HEK293 (cell line): ENCODE results near the gene AKAP6.

Experiments
- CTCF ChIA-PET: fragments of 350-600 bp; formaldehyde crosslinking; extraction: SDS; loops from one replicate; lab custom pipeline; 2021; ENCODE audit warnings: antibody characterized with exemption; lab: Yijun Ruan, JAX
- POLR2A ChIA-PET: fragments of 300-600 bp; formaldehyde crosslinking; extraction: SDS; loops from one replicate; lab custom pipeline; 2020; ENCODE audit warnings: antibody characterized with exemption, inconsistent platforms; lab: Yijun Ruan, JAX
- H3K27ac ChIP-seq: fragments of 200-500 bp; sonication (Bioruptor generic); 2 replicates; pipeline ENCODE4 v1.5.1; 2014; ENCODE audit warnings: low read depth, low read length, control low read depth, inconsistent platforms; ENCODE audit errors: extremely low read depth
- H3K36me3 ChIP-seq, 2 experiments: fragments of 200-500 bp in 1 of 2; sonication (Bioruptor generic) in 1 of 2; 1 replicate in 1 of 2; 2 replicates in 1 of 2; pipeline ENCODE4 v1.5.1; 2014 to 2017; ENCODE audit warnings: inconsistent platforms in 2 of 2, low read length in 2 of 2; ENCODE audit not compliant: control insufficient read depth in 2 of 2, insufficient read depth in 1 of 2
- H3K4me1 ChIP-seq: fragments of 200-500 bp; sonication (Bioruptor generic); 2 replicates; pipeline ENCODE4 v1.5.1; 2014; ENCODE audit warnings: mild to moderate bottlenecking, low read length, inconsistent platforms; ENCODE audit not compliant: control insufficient read depth, insufficient read depth
- H3K4me3 ChIP-seq: 2 replicates; pipeline ENCODE4 v1.5.1; 2011; ENCODE audit warnings: low read depth, mild to moderate bottlenecking, control low read depth, low read length, moderate library complexity
- H3K9me3 ChIP-seq: fragments of 200-500 bp; sonication (Bioruptor generic); 2 replicates; pipeline ENCODE4 v1.5.1; 2014; ENCODE audit warnings: low read depth, low read length, inconsistent platforms; ENCODE audit not compliant: control insufficient read depth, insufficient read depth
- HOXC10 ChIP-seq: sonication (generic); formaldehyde crosslinking; IDR thresholded peaks from 2 replicates; pipeline ENCODE4 v1.8.1; 2023; ENCODE audit warnings: mild to moderate bottlenecking, missing genetic modification reagents
- SCRT1 ChIP-seq: fragments of 450-650 bp; formaldehyde crosslinking; IDR thresholded peaks from 2 replicates; pipeline ENCODE4 v1.5.1; 2016; ENCODE audit warnings: missing biosample characterization, missing genetic modification characterization, borderline replicate concordance
- SETDB1 ChIP-seq: IDR thresholded peaks from one replicate; pipeline ENCODE4 v1.6.1; 2017; ENCODE audit warnings: mild to moderate bottlenecking, low read length, moderate library complexity, mixed read lengths; ENCODE audit not compliant: insufficient read length
- ZBTB8A ChIP-seq: fragments of 450-650 bp; formaldehyde crosslinking; IDR thresholded peaks from 2 replicates; pipeline ENCODE4 v1.5.1; 2016; ENCODE audit warnings: missing biosample characterization, missing genetic modification characterization
- ZNF184 ChIP-seq: fragments of 450-650 bp; IDR thresholded peaks from 2 replicates; pipeline ENCODE4 v1.5.1; 2018; ENCODE audit warnings: missing biosample characterization, mild to moderate bottlenecking, missing genetic modification characterization
- ZNF221 ChIP-seq: fragments of 450-650 bp; formaldehyde crosslinking; IDR thresholded peaks from 2 replicates; pipeline ENCODE4 v1.5.1; 2017; ENCODE audit warnings: missing biosample characterization, missing genetic modification characterization, borderline replicate concordance
- ZNF394 ChIP-seq: fragments of 450-650 bp; formaldehyde crosslinking; IDR thresholded peaks from 2 replicates; pipeline ENCODE4 v1.5.1; 2016; ENCODE audit warnings: missing biosample characterization, missing genetic modification characterization, mild to moderate bottlenecking, moderate library complexity, borderline replicate concordance
- ZNF571 ChIP-seq: fragments of 450-650 bp; formaldehyde crosslinking; IDR thresholded peaks from 2 replicates; pipeline ENCODE4 v1.5.0; 2017; ENCODE audit warnings: missing biosample characterization, missing genetic modification characterization
- ZNF600 ChIP-seq: fragments of 450-650 bp; formaldehyde crosslinking; IDR thresholded peaks from 2 replicates; pipeline ENCODE4 v1.5.1; 2016; ENCODE audit warnings: missing biosample characterization, missing genetic modification characterization
- ZNF660 ChIP-seq: fragments of 450-650 bp; IDR thresholded peaks from 2 replicates; pipeline ENCODE4 v1.5.1; 2018; ENCODE audit warnings: missing biosample characterization, mild to moderate bottlenecking, missing genetic modification characterization
- ZSCAN16 ChIP-seq: fragments of 450-650 bp; formaldehyde crosslinking; IDR thresholded peaks from 2 replicates; pipeline ENCODE4 v1.5.1; 2016; ENCODE audit warnings: missing biosample characterization, missing genetic modification characterization
- ZSCAN23 ChIP-seq: fragments of 450-650 bp; formaldehyde crosslinking; IDR thresholded peaks from 2 replicates; pipeline ENCODE4 v1.5.1; 2016; ENCODE audit warnings: missing biosample characterization, missing genetic modification characterization
- TF ChIP-seq, protein P1 (sequence below): fragments of 450-650 bp; formaldehyde crosslinking; conservative IDR thresholded peaks from 2 replicates; pipeline ENCODE4 v1.5.1; 2016; ENCODE audit warnings: low read depth, missing biosample characterization, missing genetic modification characterization
- TF ChIP-seq, protein P2 (sequence below): fragments of 450-650 bp; IDR thresholded peaks from 2 replicates; pipeline ENCODE4 v1.5.1; 2018; ENCODE audit warnings: missing biosample characterization, mild to moderate bottlenecking, missing genetic modification characterization
- TF ChIP-seq, protein P3 (sequence below): fragments of 450-650 bp; formaldehyde crosslinking; IDR thresholded peaks from 2 replicates; pipeline ENCODE4 v1.5.1; 2017; ENCODE audit warnings: missing biosample characterization, missing genetic modification characterization
- TF ChIP-seq, protein P4 (sequence below): fragments of 450-650 bp; formaldehyde crosslinking; IDR thresholded peaks from 2 replicates; pipeline ENCODE4 v1.5.1; 2016; ENCODE audit warnings: missing biosample characterization, missing genetic modification characterization
- TF ChIP-seq, protein P5 (sequence below): fragments of 450-650 bp; formaldehyde crosslinking; IDR thresholded peaks from 2 replicates; pipeline ENCODE4 v1.5.1; 2016; ENCODE audit warnings: missing biosample characterization, missing genetic modification characterization
- TF ChIP-seq, protein P6 (sequence below): fragments of 450-650 bp; formaldehyde crosslinking; IDR thresholded peaks from 2 replicates; pipeline ENCODE4 v1.5.1; 2016; ENCODE audit warnings: missing biosample characterization, missing genetic modification characterization

Gene AKAP6

DNA sequence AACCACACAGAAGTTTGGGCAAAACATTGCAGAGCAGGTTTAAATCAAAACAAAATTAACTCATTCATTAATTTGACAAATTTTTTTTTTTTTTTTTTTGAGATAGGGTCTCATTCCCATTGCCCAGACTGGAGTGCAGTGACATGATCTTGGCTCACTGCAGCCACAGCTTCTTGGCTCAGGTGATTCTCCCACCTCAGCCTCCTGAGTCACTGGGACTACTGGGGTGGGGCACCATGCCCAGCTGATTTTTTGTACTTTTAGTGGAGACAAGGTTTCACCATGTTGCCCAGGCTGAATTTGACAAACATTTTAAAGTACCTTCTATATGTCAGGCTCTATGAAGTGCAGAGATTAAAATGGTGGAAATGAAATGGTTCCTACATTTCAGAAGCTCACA is 352.5 kb downstream of the AKAP6 start:
- H3K27ac ChIP-seq = no peak overlapping the region
- peaks cover 5% of the 10 kb centered on the region; the same call in 1 of the 2 replicates for H3K4me1 ChIP-seq
- no peaks in the 10 kb centered on the region for H3K9me3 ChIP-seq
- POLR2A ChIA-PET = no interaction called here
- no peak overlapping the region for H3K4me3 ChIP-seq
- no peak for TF ChIP-seq ZSCAN23 (tag by site-specific recombination)
- TF ChIP-seq, protein P1, sequence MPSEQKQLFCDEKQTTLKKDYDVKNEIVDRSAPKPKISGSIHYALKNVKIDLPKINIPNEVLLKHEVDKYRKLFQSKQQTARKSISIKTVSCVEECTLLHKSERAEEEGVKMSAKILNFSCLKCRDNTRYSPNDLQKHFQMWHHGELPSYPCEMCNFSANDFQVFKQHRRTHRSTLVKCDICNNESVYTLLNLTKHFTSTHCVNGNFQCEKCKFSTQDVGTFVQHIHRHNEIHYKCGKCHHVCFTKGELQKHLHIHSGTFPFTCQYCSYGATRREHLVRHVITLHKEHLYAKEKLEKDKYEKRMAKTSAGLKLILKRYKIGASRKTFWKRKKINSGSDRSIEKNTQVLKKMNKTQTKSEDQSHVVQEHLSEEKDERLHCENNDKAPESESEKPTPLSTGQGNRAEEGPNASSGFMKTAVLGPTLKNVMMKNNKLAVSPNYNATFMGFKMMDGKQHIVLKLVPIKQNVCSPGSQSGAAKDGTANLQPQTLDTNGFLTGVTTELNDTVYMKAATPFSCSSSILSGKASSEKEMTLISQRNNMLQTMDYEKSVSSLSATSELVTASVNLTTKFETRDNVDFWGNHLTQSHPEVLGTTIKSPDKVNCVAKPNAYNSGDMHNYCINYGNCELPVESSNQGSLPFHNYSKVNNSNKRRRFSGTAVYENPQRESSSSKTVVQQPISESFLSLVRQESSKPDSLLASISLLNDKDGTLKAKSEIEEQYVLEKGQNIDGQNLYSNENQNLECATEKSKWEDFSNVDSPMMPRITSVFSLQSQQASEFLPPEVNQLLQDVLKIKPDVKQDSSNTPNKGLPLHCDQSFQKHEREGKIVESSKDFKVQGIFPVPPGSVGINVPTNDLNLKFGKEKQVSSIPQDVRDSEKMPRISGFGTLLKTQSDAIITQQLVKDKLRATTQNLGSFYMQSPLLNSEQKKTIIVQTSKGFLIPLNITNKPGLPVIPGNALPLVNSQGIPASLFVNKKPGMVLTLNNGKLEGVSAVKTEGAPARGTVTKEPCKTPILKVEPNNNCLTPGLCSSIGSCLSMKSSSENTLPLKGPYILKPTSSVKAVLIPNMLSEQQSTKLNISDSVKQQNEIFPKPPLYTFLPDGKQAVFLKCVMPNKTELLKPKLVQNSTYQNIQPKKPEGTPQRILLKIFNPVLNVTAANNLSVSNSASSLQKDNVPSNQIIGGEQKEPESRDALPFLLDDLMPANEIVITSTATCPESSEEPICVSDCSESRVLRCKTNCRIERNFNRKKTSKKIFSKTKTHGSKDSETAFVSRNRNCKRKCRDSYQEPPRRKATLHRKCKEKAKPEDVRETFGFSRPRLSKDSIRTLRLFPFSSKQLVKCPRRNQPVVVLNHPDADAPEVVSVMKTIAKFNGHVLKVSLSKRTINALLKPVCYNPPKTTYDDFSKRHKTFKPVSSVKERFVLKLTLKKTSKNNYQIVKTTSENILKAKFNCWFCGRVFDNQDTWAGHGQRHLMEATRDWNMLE = no peak
- TF ChIP-seq SETDB1 = no peak
- no peak for TF ChIP-seq ZNF600 (tag by site-specific recombination)
- TF ChIP-seq, protein P2, sequence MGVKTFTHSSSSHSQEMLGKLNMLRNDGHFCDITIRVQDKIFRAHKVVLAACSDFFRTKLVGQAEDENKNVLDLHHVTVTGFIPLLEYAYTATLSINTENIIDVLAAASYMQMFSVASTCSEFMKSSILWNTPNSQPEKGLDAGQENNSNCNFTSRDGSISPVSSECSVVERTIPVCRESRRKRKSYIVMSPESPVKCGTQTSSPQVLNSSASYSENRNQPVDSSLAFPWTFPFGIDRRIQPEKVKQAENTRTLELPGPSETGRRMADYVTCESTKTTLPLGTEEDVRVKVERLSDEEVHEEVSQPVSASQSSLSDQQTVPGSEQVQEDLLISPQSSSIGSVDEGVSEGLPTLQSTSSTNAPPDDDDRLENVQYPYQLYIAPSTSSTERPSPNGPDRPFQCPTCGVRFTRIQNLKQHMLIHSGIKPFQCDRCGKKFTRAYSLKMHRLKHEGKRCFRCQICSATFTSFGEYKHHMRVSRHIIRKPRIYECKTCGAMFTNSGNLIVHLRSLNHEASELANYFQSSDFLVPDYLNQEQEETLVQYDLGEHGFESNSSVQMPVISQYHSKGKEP (tag by site-specific recombination) = no peak
- TF ChIP-seq, protein P3, sequence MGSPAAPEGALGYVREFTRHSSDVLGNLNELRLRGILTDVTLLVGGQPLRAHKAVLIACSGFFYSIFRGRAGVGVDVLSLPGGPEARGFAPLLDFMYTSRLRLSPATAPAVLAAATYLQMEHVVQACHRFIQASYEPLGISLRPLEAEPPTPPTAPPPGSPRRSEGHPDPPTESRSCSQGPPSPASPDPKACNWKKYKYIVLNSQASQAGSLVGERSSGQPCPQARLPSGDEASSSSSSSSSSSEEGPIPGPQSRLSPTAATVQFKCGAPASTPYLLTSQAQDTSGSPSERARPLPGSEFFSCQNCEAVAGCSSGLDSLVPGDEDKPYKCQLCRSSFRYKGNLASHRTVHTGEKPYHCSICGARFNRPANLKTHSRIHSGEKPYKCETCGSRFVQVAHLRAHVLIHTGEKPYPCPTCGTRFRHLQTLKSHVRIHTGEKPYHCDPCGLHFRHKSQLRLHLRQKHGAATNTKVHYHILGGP (tag by site-specific recombination) = no peak
- no peak for TF ChIP-seq SCRT1 (tag by site-specific recombination)
- TF ChIP-seq ZSCAN16 = no peak
- TF ChIP-seq ZNF184 = no peak
- no peak for TF ChIP-seq ZNF660 (tag by site-specific recombination)
- TF ChIP-seq ZNF394 (tag by site-specific recombination) = no peak
- TF ChIP-seq, all 188 proteins: peak for 0
- CTCF ChIA-PET = interaction anchor here (0.6 kb wide), 1 partner anchor 64 kb away, joined by 4 read pairs; no protein-coding TSS in a partner anchor
- no peaks in the 10 kb centered on the region for H3K36me3 ChIP-seq

DNA sequence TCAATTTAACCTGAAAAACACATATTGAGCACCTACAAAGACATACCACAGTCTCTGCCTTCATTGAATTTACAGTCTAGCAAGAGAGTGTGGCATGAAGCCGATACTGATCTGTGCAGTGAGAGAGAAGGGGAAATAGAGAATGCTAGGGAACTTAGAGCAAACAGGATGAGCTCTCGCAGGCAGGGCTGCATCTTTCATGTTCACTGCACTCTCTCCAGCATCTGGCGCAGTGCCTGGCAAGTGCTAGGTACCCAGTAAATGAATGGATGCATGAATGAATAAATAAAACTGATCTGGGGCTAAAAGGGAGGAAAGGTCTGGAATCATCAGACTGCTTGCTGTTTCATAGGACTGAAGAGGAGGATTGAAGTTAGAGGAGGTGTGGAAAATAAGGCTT is 353.1 kb downstream of the AKAP6 start:
- ChIA-PET POLR2A (no interaction called here), CTCF (interaction anchor here (0.6 kb wide), 1 partner anchor 64 kb away, joined by 4 read pairs; no protein-coding TSS in a partner anchor)
- no peak overlapping the region for H3K4me3 ChIP-seq
- no peaks in the 10 kb centered on the region for H3K36me3 ChIP-seq
- no peaks in the 10 kb centered on the region for H3K9me3 ChIP-seq
- H3K27ac ChIP-seq = no peak overlapping the region
- H3K4me1 ChIP-seq = peaks cover 5% of the 10 kb centered on the region; the same call in 1 of the 2 replicates
- no peak for TF ChIP-seq ZSCAN23 (tag by site-specific recombination)
- TF ChIP-seq, protein P4, sequence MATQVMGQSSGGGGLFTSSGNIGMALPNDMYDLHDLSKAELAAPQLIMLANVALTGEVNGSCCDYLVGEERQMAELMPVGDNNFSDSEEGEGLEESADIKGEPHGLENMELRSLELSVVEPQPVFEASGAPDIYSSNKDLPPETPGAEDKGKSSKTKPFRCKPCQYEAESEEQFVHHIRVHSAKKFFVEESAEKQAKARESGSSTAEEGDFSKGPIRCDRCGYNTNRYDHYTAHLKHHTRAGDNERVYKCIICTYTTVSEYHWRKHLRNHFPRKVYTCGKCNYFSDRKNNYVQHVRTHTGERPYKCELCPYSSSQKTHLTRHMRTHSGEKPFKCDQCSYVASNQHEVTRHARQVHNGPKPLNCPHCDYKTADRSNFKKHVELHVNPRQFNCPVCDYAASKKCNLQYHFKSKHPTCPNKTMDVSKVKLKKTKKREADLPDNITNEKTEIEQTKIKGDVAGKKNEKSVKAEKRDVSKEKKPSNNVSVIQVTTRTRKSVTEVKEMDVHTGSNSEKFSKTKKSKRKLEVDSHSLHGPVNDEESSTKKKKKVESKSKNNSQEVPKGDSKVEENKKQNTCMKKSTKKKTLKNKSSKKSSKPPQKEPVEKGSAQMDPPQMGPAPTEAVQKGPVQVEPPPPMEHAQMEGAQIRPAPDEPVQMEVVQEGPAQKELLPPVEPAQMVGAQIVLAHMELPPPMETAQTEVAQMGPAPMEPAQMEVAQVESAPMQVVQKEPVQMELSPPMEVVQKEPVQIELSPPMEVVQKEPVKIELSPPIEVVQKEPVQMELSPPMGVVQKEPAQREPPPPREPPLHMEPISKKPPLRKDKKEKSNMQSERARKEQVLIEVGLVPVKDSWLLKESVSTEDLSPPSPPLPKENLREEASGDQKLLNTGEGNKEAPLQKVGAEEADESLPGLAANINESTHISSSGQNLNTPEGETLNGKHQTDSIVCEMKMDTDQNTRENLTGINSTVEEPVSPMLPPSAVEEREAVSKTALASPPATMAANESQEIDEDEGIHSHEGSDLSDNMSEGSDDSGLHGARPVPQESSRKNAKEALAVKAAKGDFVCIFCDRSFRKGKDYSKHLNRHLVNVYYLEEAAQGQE (tag by site-specific recombination) = no peak
- TF ChIP-seq, protein P5, sequence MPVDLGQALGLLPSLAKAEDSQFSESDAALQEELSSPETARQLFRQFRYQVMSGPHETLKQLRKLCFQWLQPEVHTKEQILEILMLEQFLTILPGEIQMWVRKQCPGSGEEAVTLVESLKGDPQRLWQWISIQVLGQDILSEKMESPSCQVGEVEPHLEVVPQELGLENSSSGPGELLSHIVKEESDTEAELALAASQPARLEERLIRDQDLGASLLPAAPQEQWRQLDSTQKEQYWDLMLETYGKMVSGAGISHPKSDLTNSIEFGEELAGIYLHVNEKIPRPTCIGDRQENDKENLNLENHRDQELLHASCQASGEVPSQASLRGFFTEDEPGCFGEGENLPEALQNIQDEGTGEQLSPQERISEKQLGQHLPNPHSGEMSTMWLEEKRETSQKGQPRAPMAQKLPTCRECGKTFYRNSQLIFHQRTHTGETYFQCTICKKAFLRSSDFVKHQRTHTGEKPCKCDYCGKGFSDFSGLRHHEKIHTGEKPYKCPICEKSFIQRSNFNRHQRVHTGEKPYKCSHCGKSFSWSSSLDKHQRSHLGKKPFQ (tag by site-specific recombination) = no peak
- no peak for TF ChIP-seq ZNF394 (tag by site-specific recombination)
- no peak for TF ChIP-seq ZBTB8A (tag by site-specific recombination)
- TF ChIP-seq, protein P6, sequence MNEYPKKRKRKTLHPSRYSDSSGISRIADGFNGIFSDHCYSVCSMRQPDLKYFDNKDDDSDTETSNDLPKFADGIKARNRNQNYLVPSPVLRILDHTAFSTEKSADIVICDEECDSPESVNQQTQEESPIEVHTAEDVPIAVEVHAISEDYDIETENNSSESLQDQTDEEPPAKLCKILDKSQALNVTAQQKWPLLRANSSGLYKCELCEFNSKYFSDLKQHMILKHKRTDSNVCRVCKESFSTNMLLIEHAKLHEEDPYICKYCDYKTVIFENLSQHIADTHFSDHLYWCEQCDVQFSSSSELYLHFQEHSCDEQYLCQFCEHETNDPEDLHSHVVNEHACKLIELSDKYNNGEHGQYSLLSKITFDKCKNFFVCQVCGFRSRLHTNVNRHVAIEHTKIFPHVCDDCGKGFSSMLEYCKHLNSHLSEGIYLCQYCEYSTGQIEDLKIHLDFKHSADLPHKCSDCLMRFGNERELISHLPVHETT (tag by site-specific recombination) = no peak
- TF ChIP-seq HOXC10 (CRISPR knock-in tag) = no peak
- no peak for TF ChIP-seq ZNF221 (tag by site-specific recombination)
- TF ChIP-seq ZNF571 (tag by site-specific recombination) = no peak
